Adrenal gland (tissue), 12 donors: ENCODE results near the gene ZCCHC14. TPM values are rescaled to one million over a fixed set of nuclear protein-coding genes. Genes with fewer than 3 reads are reported as not detected.

Experiments
- DNase-seq, 7 donors: peaks; one replicate each; pipeline ENCODE4 v3.0.0-alpha.2; 2019 to 2020
- H3K27ac ChIP-seq, 5 donors: fragments of 200-600 bp; sonication (generic) in 4 of 5; 1 replicate in 3 of 5; 2 replicates in 2 of 5; pipeline versions ENCODE4 v1.5.1 to v1.8.0; 2016 to 2020; ENCODE audit warnings: mild to moderate bottlenecking in 1 of 5
- H3K27me3 ChIP-seq: fragments of 200-600 bp; 2 replicates; pipeline ENCODE4 v1.8.0; 2021
- H3K36me3 ChIP-seq, 2 donors: fragments of 200-600 bp; replicated peaks in 1 of 2; 1 replicate in 1 of 2; 2 replicates in 1 of 2; pipeline versions ENCODE4 v1.5.1 to v1.8.0; 2018 to 2022
- H3K4me1 ChIP-seq, 2 donors: fragments of 200-600 bp; replicated peaks in 1 of 2; 1 replicate in 1 of 2; 2 replicates in 1 of 2; pipeline versions ENCODE4 v1.5.1 to v1.8.0; 2018 to 2021
- H3K4me3 ChIP-seq, 4 donors: fragments of 200-600 bp; sonication (generic) in 3 of 4; one replicate each; pipeline ENCODE4 v1.5.1; 2016 to 2018
- H3K9me3 ChIP-seq, 3 donors: fragments of 200-600 bp; sonication (generic) in 1 of 3; replicated peaks in 1 of 3; 1 replicate in 2 of 3; 2 replicates in 1 of 3; pipeline versions ENCODE4 v1.5.1 to v1.8.0; 2016 to 2021
- CTCF ChIP-seq, 6 experiments: fragments of 450-650 bp in 4 of 6; fragments of 200-600 bp in 2 of 6; sonication (generic) in 1 of 6; IDR thresholded peaks; 1 replicate in 5 of 6; 2 replicates in 1 of 6; pipeline versions ENCODE4 v1.5.1 to v1.8.0; 2016 to 2021; ENCODE audit warnings: antibody characterized with exemption in 6 of 6, mild to moderate bottlenecking in 2 of 6, moderate library complexity in 1 of 6
- POLR2A ChIP-seq, 2 donors: fragments of 450-650 bp; IDR thresholded peaks; one replicate each; pipeline ENCODE4 v1.6.1; 2017; ENCODE audit warnings: antibody characterized with exemption in 2 of 2, mild to moderate bottlenecking in 2 of 2, moderate library complexity in 1 of 2
- WGBS, 4 donors: extraction: QIAGEN DNeasy Blood & Tissue Kit in 2 of 4; methylation state at CpG; one replicate each; pipeline versions ENCODE4 v1.1.5 to v1.1.7; 2013 to 2017; 5-methylcytosine and 5-hydroxymethylcytosine counted together
- intact Hi-C, 2 donors: fragments of 100-400 bp; cut with DNase I; formaldehyde crosslinking; loops; one replicate each; pipeline versions ENCODE4 v1.14.1 to v1.15.0; 2022 to 2023
- polyA plus RNA-seq, 3 donors: library from polyadenylated mRNA; stranded (reverse); fragments of 200-250 nt in 2 of 3; fragments of 350-450 nt in 1 of 3; fragmentation: Illumina TruSeq in 1 of 3; extraction: RNeasy Lipid Tissue Mini Kit (QIAGEN cat#74804) in 1 of 3; gene quantifications; one replicate each; pipeline ENCODE4 v1.2.3, GENCODE V29; 2013 to 2014
- total RNA-seq, 9 donors: library from RNA; depleted of rRNA in 4 of 9; stranded (reverse); fragments of >200 nt in 4 of 9; fragments of 120-200 nt in 1 of 9; fragmentation: NEBNext Ultra II Directional in 1 of 9; extraction: Animal tissue kit (Norgen Biotek cat#: 25700) in 1 of 9; gene quantifications; one replicate each; pipeline versions ENCODE4 v1.1.0 to v1.2.4, GENCODE V29; 2013 to 2023
- donor health status: healthy with polysubstance abuse.
- donor health status: Bipolar disorder and iron deficiency.
- donor health status: DM: yes; HTN: yes; CAD: no.
- donor health status: DM: no; HTN: no; CAD: no.
- donor health status: DM: no; HTN: no; CAD: no.
- donor health status: DM: yes; HTN: yes; CAD: no.

ZCCHC14 gene
- total and polyA plus RNA-seq, 12 donors = 10.6 to 49.8 (median 28.7) TPM

- intact Hi-C loops = no loop called here
- WGBS, 4 donors = 91 to 97% (median 95%) methylated on average over 3 of the region's 3 CpGs
Measured at GRCh38 chr16:87443964-87444363, 48.9 kb downstream of the ZCCHC14 start.

DNA sequence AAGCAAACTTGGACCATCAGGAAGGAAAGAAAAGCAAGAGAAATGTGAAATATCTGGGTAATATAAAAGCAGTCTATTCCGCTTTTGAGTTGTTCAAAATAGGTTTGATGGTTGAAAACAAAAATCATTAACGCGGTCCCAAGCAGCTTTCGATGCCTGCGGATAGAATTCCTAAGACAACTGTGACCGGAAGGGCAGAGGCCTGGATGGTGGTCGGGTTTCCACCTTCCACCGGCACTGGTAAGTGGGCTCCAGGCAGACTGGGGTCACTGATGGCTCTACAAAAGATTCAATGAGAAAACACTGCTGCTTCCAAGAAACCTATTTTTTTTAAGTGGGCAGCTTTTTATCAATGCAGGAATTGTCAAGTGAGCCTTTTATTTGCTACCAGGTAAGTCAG is 49.8 kb downstream of the ZCCHC14 start:
- Histone ChIP-seq H3K9me3 (no peaks in the 10 kb centered on the region), H3K4me3 (no peak overlapping the region), H3K4me1 (peaks cover 3 to 8% of the 10 kb centered on the region in 2 donors), H3K27ac (no peak overlapping the region), H3K36me3 (peaks cover 0 to 28% of the 10 kb centered on the region in 2 donors), H3K27me3 (no peaks in the 10 kb centered on the region)
- intact Hi-C loops = no loop called here
- DNase-seq = no peak
- TF ChIP-seq POLR2A (IDR thresholded peaks at IDR 0.05) = no peak
- no peak for TF ChIP-seq CTCF (IDR thresholded peaks at IDR 0.05)
- WGBS, 4 donors = 95 to 97% (median 96%) methylated on average over 8 of the region's 8 CpGs

More at GRCh38 chr16:87443964-87444363, 48.9 kb downstream of the ZCCHC14 start:
- H3K4me1 ChIP-seq = peaks cover under 1 to 8% of the 10 kb centered on the region in 2 donors
- no peaks in the 10 kb centered on the region for H3K27me3 ChIP-seq
- H3K36me3 ChIP-seq = peaks cover 0 to 35% of the 10 kb centered on the region in 2 donors
- no peaks in the 10 kb centered on the region for H3K9me3 ChIP-seq
- no peak overlapping the region for H3K27ac ChIP-seq
- H3K4me3 ChIP-seq = no peak overlapping the region
- DNase-seq = no peak
- TF ChIP-seq CTCF (IDR thresholded peaks at IDR 0.05) = no peak
- no peak for TF ChIP-seq POLR2A (IDR thresholded peaks at IDR 0.05)

GRCh38 chr16:87442581-87442966 is 50.2 kb downstream of the ZCCHC14 start:
- H3K9me3 ChIP-seq = no peaks in the 10 kb centered on the region
- H3K36me3 ChIP-seq = peaks cover 0 to 24% of the 10 kb centered on the region in 2 donors
- H3K27ac ChIP-seq = no peak overlapping the region
- intact Hi-C loops = no loop called here
- WGBS, 4 donors = 88 to 93% (median 91%) methylated on average over 4 of the region's 4 CpGs
- no peak for TF ChIP-seq CTCF (IDR thresholded peaks at IDR 0.05)
- TF ChIP-seq POLR2A (IDR thresholded peaks at IDR 0.05) = no peak
- no peak overlapping the region for H3K4me3 ChIP-seq
- no peaks in the 10 kb centered on the region for H3K27me3 ChIP-seq
- no peak for DNase-seq
- H3K4me1 ChIP-seq = peaks cover 3 to 8% of the 10 kb centered on the region in 2 donors

- peaks cover 0 to 18% of the 10 kb centered on the region in 2 donors for H3K36me3 ChIP-seq
- peaks cover 3 to 8% of the 10 kb centered on the region in 2 donors for H3K4me1 ChIP-seq
- TF ChIP-seq POLR2A (IDR thresholded peaks at IDR 0.05) (no peak), CTCF (IDR thresholded peaks at IDR 0.05) (no peak)
- no peak overlapping the region for H3K27ac ChIP-seq
- intact Hi-C loops = no loop called here
- no peak for DNase-seq
- H3K9me3 ChIP-seq = no peaks in the 10 kb centered on the region
- H3K27me3 ChIP-seq = no peaks in the 10 kb centered on the region
- 93 to 98% (median 94%) methylated on average over 12 of the region's 12 CpGs for WGBS, 4 donors
- H3K4me3 ChIP-seq = no peak overlapping the region
Measured at GRCh38 chr16:87441886-87442580, 50.8 kb downstream of the ZCCHC14 start.
